GM19372 (cell line): Measurements from ENCODE around the gene USP48.
"Not testable (repeated sequence)": the region's sequence is repeated elsewhere in the genome, so short reads cannot be mapped to it uniquely, and the experiment has no call there.

Experiments used
- ATAC-seq: cut with Tn5 transposase; IDR thresholded peaks from one replicate; pipeline ENCODE4 v1.9.1; 2021; ENCODE audit warnings: mild to moderate bottlenecking, low read depth, moderate library complexity; ENCODE audit not compliant: unreplicated experiment

USP48 gene

GRCh38 chr1:21814981-21815582 is 32.1 kb upstream of the USP48 start:
- no peak for ATAC-seq

DNA sequence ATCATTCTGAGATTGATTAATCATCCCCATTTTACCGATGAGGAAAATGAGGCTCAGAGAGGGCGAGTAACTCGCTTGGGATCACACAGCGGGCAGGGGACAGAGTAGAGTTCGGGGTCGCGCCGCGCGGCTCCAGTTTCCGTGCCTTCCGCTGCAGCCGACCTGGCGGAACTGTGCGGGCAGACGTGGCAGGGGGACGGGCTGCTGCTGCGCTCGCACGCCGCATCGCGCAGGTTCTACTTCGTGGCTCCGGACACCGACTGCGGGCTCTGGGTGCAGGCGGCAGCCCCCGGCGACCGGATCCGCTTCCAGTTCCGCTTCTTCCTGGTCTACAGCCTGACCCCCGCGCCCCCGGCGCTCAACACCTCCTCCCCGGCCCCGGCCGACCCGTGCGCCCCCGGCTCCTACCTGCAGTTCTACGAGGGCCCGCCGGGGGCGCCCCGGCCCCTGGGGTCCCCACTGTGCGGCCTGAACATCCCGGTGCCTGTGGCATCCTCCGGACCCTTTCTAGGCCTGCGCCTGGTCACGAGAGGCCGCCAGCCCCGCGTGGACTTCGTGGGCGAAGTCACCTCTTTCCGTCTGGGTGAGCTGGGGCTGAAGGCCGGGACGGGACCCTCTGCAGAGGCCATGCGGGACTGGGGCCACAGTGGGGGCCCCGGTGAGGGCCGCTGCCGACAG is 31.4 kb upstream of the USP48 start:
- no peak for ATAC-seq

DNA sequence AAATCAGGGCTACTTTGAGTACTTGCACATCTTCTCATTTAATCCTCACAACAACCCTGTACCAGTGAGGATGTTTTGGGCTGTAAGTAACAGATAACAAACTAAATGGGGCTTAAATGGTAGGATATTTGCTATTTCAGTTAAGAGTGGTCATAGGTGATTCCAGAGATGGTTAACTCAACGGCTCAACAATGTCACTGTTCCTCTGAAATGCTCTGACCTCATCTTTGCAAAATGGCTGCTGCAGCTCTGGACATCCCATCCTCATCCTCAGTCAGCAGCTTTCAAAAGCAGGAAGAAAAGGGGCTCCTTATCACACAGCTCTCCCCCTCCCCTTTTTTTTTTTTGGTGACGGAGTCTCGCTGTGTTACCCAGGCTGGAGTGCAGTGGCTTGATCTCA is 30.6 kb upstream of the USP48 start:
- no peak for ATAC-seq

GRCh38 chr1:21811875-21812305 is 28.9 kb upstream of the USP48 start, which contains the start of gene LDLRAD2:
LDLRAD2 (plus strand) TSS chr1:21812265; CDS start chr1:21812452, 187 bp downstream.
- ATAC-seq: no peak

GRCh38 chr1:21804536-21804935 is 21.6 kb upstream of the USP48 start:
- no peak for ATAC-seq

GRCh38 chr1:21801100-21801499 is 18.2 kb upstream of the USP48 start:
- ATAC-seq: no peak

- no peak for ATAC-seq
These were observed 16.8 kb upstream of the USP48 start for GRCh38 chr1:21799730-21800129.

DNA sequence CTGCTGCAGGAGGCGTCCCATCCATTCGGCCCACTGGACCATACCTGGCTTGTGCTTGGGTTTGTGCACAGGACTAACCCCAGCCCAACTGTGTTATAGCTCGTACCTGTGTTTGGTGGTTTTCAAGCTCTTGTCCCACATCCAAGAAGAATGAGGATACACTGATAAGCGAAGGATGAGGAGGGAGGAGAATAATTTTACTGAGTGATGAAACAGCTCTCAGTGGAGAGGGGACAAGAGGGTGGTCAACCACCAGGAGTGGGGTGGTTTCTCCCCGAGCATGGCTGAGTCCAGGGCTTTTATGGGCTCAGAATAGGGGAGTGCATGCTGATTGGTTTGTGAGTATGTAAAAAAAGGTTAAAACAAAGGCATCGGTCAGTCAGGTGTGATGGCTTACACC is 12.1 kb upstream of the USP48 start:
- no peak for ATAC-seq

- no peak for ATAC-seq
These were observed 11.7 kb upstream of the USP48 start for GRCh38 chr1:21794656-21795055.

DNA sequence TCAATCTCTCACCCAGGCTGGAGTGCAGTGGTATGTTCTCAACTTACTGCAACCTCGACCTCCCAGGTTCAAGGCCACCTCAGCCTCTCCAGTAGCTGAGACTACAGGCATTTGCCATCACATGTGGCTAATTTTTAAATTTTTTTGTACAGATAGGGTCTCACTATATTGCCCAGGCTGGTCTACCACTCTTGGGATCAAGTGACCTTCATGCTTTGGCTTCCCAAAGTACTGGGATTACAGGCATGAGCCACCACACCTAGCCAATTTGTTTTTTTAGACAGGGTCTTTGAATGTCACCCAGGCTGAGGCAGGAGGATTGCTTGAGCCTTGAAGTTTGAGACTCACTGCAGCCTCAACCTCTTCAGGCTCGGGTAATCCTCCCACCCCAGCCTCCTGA is 10.2 kb upstream of the USP48 start:
- ATAC-seq: no peak

DNA sequence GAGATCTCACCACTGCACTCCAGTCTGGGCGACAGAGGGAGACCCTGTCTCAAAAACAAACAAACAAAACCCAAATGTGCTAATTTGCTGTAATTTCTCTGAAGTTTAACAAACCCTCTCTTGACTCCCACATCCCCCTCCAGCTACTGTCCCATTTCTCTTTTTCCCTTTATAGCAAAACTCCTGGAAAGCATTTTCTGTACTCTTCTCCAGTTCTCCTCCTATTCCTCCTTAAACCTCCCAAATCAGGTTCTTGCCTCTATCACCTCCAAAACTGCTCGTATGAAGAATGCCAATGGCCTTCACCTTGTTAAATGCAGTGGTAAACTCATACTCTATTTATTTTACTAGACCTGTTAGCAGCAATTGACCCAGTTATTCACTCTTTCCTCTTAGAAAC is 3.7 kb upstream of the USP48 start:
- ATAC-seq: no peak

GRCh38 chr1:21785764-21786163 is 2.8 kb upstream of the USP48 start:
- not testable (repeated sequence) for ATAC-seq

DNA sequence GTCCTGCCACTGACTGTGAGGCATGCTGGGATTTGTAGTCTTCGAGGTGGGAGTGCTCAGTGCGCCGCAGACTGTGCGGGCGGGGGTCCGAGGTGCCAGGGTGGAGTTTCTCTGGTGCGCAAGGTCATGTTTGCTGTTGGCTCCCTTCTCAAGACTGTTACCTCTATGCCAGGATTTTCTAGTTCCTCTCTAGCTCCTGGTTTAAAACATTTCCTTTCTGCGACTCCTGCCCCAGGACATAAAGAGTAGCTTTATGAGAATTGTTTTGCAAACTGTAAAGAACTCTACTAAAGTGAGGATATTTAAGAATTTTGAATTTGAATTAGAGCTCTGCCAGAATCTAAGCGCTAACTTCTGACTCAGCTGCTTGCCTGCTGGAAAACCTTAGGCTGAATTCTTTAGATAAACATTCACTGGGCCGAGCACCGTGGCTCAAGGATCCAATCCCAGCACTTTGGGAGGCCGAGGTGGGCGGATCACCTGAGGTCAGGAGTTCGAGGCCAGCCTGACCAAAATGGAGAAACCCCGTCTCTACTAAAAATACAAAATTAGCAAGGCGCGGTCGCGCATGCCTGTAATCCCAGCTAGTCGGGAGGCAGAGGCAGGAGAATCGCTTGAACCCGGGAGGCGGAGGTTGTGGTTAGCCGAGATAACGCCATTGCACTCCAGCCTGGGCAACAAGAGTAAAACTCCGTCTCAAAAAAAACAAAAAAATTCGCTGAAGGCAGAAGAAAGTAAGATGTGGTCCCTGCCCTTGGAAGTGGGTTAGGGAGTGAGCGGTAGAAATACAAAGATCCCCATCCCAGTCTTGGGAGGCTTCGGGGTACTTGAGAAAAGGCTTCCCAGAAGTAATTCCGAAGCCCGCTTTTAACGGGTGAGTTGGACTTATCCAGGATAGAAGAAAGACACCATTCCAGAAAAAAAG is 992 bp upstream of the USP48 start:
- ATAC-seq: no peak

DNA sequence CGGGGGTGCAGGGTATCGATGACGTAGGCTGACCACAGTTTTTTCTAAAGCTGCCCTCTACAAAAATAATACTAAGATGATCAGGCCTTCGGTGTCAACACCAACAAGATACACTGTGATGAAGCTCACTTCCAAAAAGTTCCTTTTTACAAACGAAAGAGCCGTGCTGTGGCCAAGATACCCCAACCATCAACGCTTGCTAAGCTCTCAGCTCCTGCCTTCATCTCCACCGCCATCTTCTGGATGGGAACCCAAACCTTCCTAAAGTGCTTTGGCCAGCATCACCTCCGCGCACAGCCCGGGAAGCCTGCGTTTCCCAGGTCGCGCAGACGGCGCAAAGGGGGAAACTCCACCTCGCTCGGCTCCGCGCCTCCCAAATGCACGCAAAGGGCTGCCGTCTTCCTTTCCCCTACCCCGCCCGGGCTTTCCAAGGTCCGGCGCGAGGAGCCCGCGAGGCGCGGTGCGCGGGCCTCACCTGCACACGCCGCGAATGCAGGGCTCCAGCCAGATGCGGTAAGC is 541 bp downstream of the USP48 start:
- ATAC-seq: peak; percentile 16

- ATAC-seq: peak; percentile 15
These were observed 1.1 kb downstream of the USP48 start for GRCh38 chr1:21781815-21782348.

DNA sequence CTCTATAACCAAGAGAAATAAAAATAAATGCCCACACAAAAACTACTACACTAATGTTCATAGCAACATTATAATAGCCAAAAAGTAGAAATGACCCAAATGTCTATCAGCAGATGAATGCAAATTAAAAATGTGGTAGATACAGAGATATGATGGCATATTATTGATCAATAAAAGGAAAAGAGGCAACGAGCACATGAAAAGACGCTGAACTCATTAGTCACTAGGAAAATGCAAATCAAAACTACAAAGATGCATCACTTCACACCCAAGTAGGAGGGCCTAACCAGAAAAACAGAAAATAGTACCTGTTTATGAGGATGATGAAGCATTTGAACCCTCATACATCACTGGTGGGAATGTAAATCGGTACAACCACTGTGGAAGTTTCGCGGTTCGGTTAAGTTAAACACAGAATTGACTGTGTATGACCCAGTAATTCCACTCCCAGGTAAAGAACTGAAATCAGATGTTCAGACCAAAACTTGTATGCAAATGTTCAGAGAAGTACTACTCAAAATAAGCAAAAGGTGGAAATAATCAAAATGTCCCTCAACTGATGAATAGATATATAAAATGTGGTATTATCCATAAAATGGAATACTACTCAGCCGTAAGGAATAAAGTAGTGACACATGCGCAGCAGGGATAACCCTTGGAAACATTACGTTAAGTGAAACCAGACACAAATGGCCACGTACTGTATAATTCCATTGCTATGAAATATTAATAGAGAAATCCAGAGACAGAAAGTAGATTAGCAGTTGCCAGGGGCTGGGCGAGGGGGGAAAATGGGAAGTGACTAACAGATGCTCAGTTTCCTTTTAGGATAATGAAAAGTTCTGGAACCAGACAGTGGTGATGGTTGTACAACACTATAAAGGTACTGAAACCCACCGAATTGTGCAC is 3.1 kb downstream of the USP48 start:
- ATAC-seq: no peak

- ATAC-seq: no peak
These were observed 4.6 kb downstream of the USP48 start for GRCh38 chr1:21778405-21778727.

DNA sequence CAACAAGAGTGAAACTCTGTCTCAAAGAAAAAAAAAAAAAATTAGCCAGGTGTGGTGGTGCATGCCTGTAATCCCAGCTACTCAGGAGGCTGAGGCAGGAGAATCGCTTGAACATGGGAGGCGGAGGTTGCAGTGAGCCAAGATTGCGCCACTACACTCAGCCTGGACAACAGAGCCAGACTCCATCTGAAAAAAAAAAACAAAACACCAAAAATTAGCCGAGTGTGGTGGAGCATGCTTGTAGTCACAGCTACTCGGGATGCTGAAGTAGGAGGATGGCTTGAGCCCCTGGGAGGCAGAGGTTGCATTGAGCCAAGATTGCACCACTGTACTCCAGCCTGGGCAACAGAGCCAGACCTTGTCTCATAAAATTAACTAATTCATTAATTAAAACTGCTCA is 6.0 kb downstream of the USP48 start:
- not testable (repeated sequence) for ATAC-seq

GRCh38 chr1:21775985-21776562 is 6.9 kb downstream of the USP48 start:
- ATAC-seq: no peak

- no peak for ATAC-seq
These were observed 7.4 kb downstream of the USP48 start for GRCh38 chr1:21775550-21775914.
